Measurements from ENCODE around the gene FUT8. TPM values are rescaled to one million over a fixed set of nuclear protein-coding genes. Genes with fewer than 3 reads are reported as not detected.

The FUT8 gene
- total RNA-seq, 1 donor from 2014 or later = 181 TPM

GRCh38 chr14:65729566-65729965 lies 317.0 kb downstream of the FUT8 start:
- H3K4me1 Mint-ChIP-seq (ENCODE audit: low read depth) = peaks cover 19% of the 10 kb centered on the region
- peaks cover 45% of the 10 kb centered on the region for H3K36me3 Mint-ChIP-seq (ENCODE audit: low read depth)
- DNase-seq (ENCODE audit: low spot score) = no peak
- no peak overlapping the region for H3K4me3 Mint-ChIP-seq
- intact Hi-C loops (cut with micrococcal nuclease) = no loop called here
- H3K9me3 Mint-ChIP-seq = peaks cover 3% of the 10 kb centered on the region
- H3K27me3 Mint-ChIP-seq (ENCODE audit: insufficient read depth) = no peaks in the 10 kb centered on the region
- no peak overlapping the region for H3K27ac Mint-ChIP-seq

GRCh38 chr14:65731933-65732506 lies 319.5 kb downstream of the FUT8 start:
- H3K27ac Mint-ChIP-seq = peak overlapping the region; percentile 64
- peaks cover 3% of the 10 kb centered on the region for H3K9me3 Mint-ChIP-seq
- no peaks in the 10 kb centered on the region for H3K27me3 Mint-ChIP-seq (ENCODE audit: insufficient read depth)
- H3K36me3 Mint-ChIP-seq (ENCODE audit: low read depth) = peaks cover 41% of the 10 kb centered on the region
- peak overlapping the region; percentile 47 for H3K4me3 Mint-ChIP-seq
- intact Hi-C loops (cut with micrococcal nuclease) = loop anchor here (1.0 to 5.0 kb wide), 3 partner anchors 27 to 320 kb away; partner anchors contain the start of gene FUT8
- peaks cover 16% of the 10 kb centered on the region for H3K4me1 Mint-ChIP-seq (ENCODE audit: low read depth)
- DNase-seq (ENCODE audit: low spot score) = peak; percentile 20

- no peak for DNase-seq (ENCODE audit: low spot score)
- Mint-ChIP-seq H3K9me3 (no peaks in the 10 kb centered on the region), H3K4me3 (no peak overlapping the region), H3K36me3 (ENCODE audit: low read depth) (peaks cover 43% of the 10 kb centered on the region), H3K27me3 (ENCODE audit: insufficient read depth) (no peaks in the 10 kb centered on the region), H3K4me1 (ENCODE audit: low read depth) (no peaks in the 10 kb centered on the region), H3K27ac (no peak overlapping the region)
- intact Hi-C loops (cut with micrococcal nuclease) = no loop called here
Measured at GRCh38 chr14:65738339-65738738, 325.8 kb downstream of the FUT8 start.

GRCh38 chr14:65745396-65746190 lies 333.1 kb downstream of the FUT8 start:
- Mint-ChIP-seq H3K4me3 (no peak overlapping the region), H3K4me1 (ENCODE audit: low read depth) (no peaks in the 10 kb centered on the region), H3K36me3 (ENCODE audit: low read depth) (peaks cover 32% of the 10 kb centered on the region), H3K27me3 (ENCODE audit: insufficient read depth) (no peaks in the 10 kb centered on the region), H3K27ac (no peak overlapping the region), H3K9me3 (no peaks in the 10 kb centered on the region)
- intact Hi-C loops (cut with micrococcal nuclease) = no loop called here
- no peak for DNase-seq (ENCODE audit: low spot score)

GRCh38 chr14:65748796-65749195 lies 336.3 kb downstream of the FUT8 start:
- Mint-ChIP-seq H3K27ac (no peak overlapping the region), H3K4me3 (no peak overlapping the region), H3K27me3 (ENCODE audit: insufficient read depth) (no peaks in the 10 kb centered on the region), H3K4me1 (ENCODE audit: low read depth) (no peaks in the 10 kb centered on the region), H3K36me3 (ENCODE audit: low read depth) (peaks cover 15% of the 10 kb centered on the region), H3K9me3 (no peaks in the 10 kb centered on the region)
- intact Hi-C loops (cut with micrococcal nuclease) = no loop called here
- DNase-seq (ENCODE audit: low spot score) = no peak

- Mint-ChIP-seq H3K4me3 (no peak overlapping the region), H3K36me3 (ENCODE audit: low read depth) (peaks cover 15% of the 10 kb centered on the region), H3K27me3 (ENCODE audit: insufficient read depth) (no peaks in the 10 kb centered on the region), H3K4me1 (ENCODE audit: low read depth) (no peaks in the 10 kb centered on the region), H3K9me3 (no peaks in the 10 kb centered on the region), H3K27ac (no peak overlapping the region)
- intact Hi-C loops (cut with micrococcal nuclease) = no loop called here
- no peak for DNase-seq (ENCODE audit: low spot score)
Measured at GRCh38 chr14:65749287-65749686, 336.8 kb downstream of the FUT8 start.

GRCh38 chr14:65750906-65751305 lies 338.4 kb downstream of the FUT8 start:
- Mint-ChIP-seq H3K27ac (peak overlapping the region; percentile 24), H3K36me3 (ENCODE audit: low read depth) (peaks cover 13% of the 10 kb centered on the region), H3K9me3 (no peaks in the 10 kb centered on the region), H3K4me1 (ENCODE audit: low read depth) (no peaks in the 10 kb centered on the region), H3K4me3 (no peak overlapping the region), H3K27me3 (ENCODE audit: insufficient read depth) (no peaks in the 10 kb centered on the region)
- no peak for DNase-seq (ENCODE audit: low spot score)
- intact Hi-C loops (cut with micrococcal nuclease) = no loop called here

- H3K27ac Mint-ChIP-seq = peak overlapping the region; percentile 24
- no peak for DNase-seq (ENCODE audit: low spot score)
- no peak overlapping the region for H3K4me3 Mint-ChIP-seq
- no peaks in the 10 kb centered on the region for H3K9me3 Mint-ChIP-seq
- intact Hi-C loops (cut with micrococcal nuclease) = no loop called here
- H3K4me1 Mint-ChIP-seq (ENCODE audit: low read depth) = no peaks in the 10 kb centered on the region
- peaks cover 9% of the 10 kb centered on the region for H3K36me3 Mint-ChIP-seq (ENCODE audit: low read depth)
- H3K27me3 Mint-ChIP-seq (ENCODE audit: insufficient read depth) = no peaks in the 10 kb centered on the region
Measured at GRCh38 chr14:65751510-65751909, 339.0 kb downstream of the FUT8 start.

- Mint-ChIP-seq H3K27me3 (ENCODE audit: insufficient read depth) (no peaks in the 10 kb centered on the region), H3K36me3 (ENCODE audit: low read depth) (peaks cover 2% of the 10 kb centered on the region), H3K27ac (no peak overlapping the region), H3K4me1 (ENCODE audit: low read depth) (no peaks in the 10 kb centered on the region), H3K4me3 (no peak overlapping the region), H3K9me3 (no peaks in the 10 kb centered on the region)
- no peak for DNase-seq (ENCODE audit: low spot score)
- intact Hi-C loops (cut with micrococcal nuclease) = no loop called here
Measured at GRCh38 chr14:65753061-65753460, 340.5 kb downstream of the FUT8 start.

GRCh38 chr14:65755331-65755730 lies 342.8 kb downstream of the FUT8 start:
- Mint-ChIP-seq H3K4me3 (no peak overlapping the region), H3K9me3 (no peaks in the 10 kb centered on the region), H3K36me3 (ENCODE audit: low read depth) (no peaks in the 10 kb centered on the region), H3K27me3 (ENCODE audit: insufficient read depth) (no peaks in the 10 kb centered on the region), H3K27ac (no peak overlapping the region), H3K4me1 (ENCODE audit: low read depth) (no peaks in the 10 kb centered on the region)
- no peak for DNase-seq (ENCODE audit: low spot score)
- intact Hi-C loops (cut with micrococcal nuclease) = no loop called here

GRCh38 chr14:65756880-65757279 lies 344.4 kb downstream of the FUT8 start:
- no peak for DNase-seq (ENCODE audit: low spot score)
- Mint-ChIP-seq H3K27ac (no peak overlapping the region), H3K4me3 (no peak overlapping the region), H3K9me3 (no peaks in the 10 kb centered on the region), H3K27me3 (ENCODE audit: insufficient read depth) (no peaks in the 10 kb centered on the region), H3K4me1 (ENCODE audit: low read depth) (no peaks in the 10 kb centered on the region), H3K36me3 (ENCODE audit: low read depth) (no peaks in the 10 kb centered on the region)
- intact Hi-C loops (cut with micrococcal nuclease) = no loop called here

- Mint-ChIP-seq H3K4me3 (no peak overlapping the region), H3K27me3 (ENCODE audit: insufficient read depth) (peaks cover 12% of the 10 kb centered on the region), H3K9me3 (no peaks in the 10 kb centered on the region), H3K36me3 (ENCODE audit: low read depth) (no peaks in the 10 kb centered on the region), H3K27ac (no peak overlapping the region), H3K4me1 (ENCODE audit: low read depth) (no peaks in the 10 kb centered on the region)
- intact Hi-C loops (cut with micrococcal nuclease) = no loop called here
- no peak for DNase-seq (ENCODE audit: low spot score)
Measured at GRCh38 chr14:65769151-65769550, 356.6 kb downstream of the FUT8 start.

GRCh38 chr14:65770681-65771080 lies 358.2 kb downstream of the FUT8 start:
- intact Hi-C loops (cut with micrococcal nuclease) = no loop called here
- Mint-ChIP-seq H3K27me3 (ENCODE audit: insufficient read depth) (peaks cover 18% of the 10 kb centered on the region), H3K9me3 (no peaks in the 10 kb centered on the region), H3K27ac (no peak overlapping the region), H3K36me3 (ENCODE audit: low read depth) (no peaks in the 10 kb centered on the region), H3K4me3 (no peak overlapping the region), H3K4me1 (ENCODE audit: low read depth) (no peaks in the 10 kb centered on the region)
- no peak for DNase-seq (ENCODE audit: low spot score)
